HG03460 (cell line): ENCODE results near the gene CCDC85C.

Experiments
- ATAC-seq: cut with Tn5 transposase; IDR thresholded peaks from one replicate; pipeline ENCODE4 v1.9.1; 2021; ENCODE audit not compliant: unreplicated experiment

CCDC85C gene

DNA sequence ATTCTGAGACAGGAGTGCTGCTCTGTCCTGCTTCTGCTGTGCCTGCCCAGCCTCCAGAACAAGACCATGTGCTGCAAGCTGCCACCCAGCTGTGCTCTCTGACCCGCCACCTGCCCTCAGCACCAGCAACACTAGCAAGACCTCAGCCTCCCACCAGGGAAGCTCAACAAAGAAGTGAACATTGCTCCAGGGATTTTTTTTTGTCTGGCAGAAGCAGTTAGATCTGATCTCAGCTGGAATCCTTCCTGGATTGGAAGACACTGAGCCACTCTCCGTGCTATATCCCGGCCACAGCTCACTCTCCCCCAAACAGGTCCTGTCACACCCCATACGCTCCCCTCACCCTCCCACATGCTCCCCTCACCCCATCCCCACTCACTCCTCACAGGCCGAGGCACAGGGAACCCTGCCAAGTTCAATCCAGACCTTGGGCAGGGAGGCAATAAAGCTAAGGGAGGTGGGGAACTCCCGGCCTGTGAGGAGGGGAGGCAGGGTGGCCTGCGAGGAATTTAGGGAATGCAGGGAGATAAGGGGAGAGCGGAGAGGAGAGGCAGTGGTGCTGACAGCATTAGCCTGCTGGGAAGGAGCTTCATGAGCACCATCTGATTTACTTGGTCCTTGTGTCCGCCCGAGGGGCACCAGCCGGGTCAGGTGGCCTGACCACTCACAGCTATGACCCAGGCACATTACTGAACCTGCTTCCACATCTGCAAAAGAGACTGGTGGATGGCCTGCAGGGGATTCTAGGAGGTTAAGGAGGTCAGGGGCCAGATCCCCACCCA is 29.7 kb downstream of the CCDC85C start:
- no peak for ATAC-seq

DNA sequence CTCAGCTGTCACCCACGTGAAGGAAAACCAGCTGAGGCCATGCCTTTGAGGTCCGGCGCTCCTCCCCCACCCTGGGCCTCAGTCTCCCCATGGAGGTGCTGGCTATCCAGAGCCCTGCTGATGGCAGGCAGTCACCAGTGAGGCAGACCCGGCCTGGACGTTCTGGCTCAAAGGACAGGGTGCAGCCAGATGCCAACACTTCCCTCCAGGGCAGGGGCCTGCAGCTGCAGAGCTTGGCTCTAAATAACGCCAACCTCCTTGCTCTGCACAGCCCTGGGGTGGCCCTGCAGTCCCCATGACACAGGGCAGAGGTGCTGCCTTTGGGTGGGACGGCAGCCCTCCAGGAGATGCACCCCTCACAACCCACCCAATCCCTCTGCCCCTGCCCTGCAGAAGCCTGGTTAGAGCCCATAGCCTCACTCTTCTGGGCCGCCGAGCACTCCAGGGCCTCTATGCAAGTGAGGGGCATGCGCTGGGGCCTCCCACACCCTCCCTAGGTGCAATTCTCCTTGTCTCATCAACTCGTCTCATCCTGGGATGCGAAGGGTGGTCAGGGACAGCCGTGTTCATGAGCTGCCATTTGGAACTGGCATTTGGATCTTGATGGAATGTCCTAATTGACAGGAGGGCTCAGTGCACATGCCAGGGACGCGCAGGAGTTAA is 30.4 kb downstream of the CCDC85C start:
- no peak for ATAC-seq

DNA sequence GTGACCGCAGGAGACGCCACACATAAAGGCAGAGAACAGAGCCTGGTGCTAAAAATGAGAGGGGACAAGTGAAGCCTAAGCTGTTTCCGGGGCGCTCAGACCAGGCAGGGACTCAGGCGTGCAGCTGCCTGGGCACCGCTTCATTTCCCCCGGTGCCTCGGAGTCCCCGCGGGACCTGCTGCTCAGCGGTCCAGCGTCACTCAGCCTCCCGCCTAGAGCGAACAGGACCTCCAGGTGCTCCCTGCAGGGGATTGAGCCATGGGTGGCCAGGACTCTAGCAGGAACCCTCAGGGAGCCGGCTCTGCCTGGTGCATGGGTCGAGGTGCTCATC is 31.0 kb downstream of the CCDC85C start:
- ATAC-seq: no peak

- ATAC-seq: no peak
Observed at GRCh38 chr14:99572173-99572999, 31.6 kb downstream of the CCDC85C start.

GRCh38 chr14:99571303-99571986 is 32.6 kb downstream of the CCDC85C start:
- ATAC-seq: no peak

DNA sequence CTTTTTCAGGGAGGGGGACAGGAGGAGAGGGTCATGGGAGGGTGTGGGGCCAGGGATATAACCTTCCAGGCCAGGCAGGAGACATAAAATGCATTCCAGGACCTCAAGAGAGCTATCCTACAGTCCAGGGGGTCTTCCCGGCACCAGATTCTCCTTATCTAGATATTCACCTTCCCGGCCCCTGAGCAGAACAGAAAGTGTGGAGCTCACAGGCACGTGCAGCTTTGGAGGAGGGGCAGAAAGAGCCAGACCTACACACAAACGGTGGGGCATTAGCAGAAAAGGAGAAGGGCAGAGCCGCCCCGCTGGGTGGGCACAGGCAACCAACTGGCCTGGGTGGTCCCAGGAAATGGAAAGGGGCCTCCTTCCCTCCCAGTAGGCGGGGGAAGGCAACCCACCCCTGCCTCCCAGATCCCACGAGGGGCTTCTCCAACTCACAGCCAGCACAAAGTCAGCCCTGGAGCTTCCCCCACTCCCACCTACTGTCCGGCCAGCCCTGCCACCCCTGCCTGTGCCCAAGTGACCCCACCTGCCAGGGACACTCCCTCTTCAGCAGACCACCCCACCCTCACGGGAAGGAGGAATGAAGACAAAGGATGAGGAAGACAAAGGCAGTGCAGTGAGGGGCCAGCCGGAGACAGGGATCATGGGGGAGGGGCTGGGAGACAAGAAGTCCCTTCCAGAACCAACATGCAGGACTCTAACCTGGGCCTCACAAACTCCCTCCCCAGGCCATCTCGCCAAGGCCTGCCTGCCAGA is 33.3 kb downstream of the CCDC85C start:
- no peak for ATAC-seq

GRCh38 chr14:99569725-99570543 is 34.1 kb downstream of the CCDC85C start:
- no peak for ATAC-seq

GRCh38 chr14:99568567-99569560 is 35.1 kb downstream of the CCDC85C start:
- no peak for ATAC-seq

GRCh38 chr14:99566390-99567354 is 37.3 kb downstream of the CCDC85C start:
- ATAC-seq: no peak

- no peak for ATAC-seq
Observed at GRCh38 chr14:99566009-99566389, 38.0 kb downstream of the CCDC85C start.

DNA sequence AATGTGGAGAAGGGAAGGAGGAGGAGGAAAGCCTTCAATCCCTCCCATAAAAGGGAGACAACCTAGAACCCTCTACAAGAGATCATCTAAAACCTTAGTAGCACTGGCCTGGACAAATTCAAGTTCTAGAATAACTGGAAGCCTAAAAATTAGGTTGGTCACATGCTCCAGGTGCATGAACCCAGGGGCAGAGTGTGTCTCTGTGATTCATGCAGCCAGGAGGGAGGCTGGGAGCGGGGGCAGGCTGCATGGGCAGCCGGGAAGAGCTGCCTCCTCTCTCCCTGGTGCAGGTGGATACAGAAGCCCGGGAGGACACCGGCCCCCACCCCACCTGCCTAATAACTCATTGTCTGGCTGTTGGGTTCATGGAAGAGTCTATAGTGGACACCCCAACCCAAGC is 38.6 kb downstream of the CCDC85C start:
- ATAC-seq: no peak

- no peak for ATAC-seq
Observed at GRCh38 chr14:99564926-99565259, 39.1 kb downstream of the CCDC85C start.

GRCh38 chr14:99564256-99564925 is 39.6 kb downstream of the CCDC85C start:
- ATAC-seq: no peak

DNA sequence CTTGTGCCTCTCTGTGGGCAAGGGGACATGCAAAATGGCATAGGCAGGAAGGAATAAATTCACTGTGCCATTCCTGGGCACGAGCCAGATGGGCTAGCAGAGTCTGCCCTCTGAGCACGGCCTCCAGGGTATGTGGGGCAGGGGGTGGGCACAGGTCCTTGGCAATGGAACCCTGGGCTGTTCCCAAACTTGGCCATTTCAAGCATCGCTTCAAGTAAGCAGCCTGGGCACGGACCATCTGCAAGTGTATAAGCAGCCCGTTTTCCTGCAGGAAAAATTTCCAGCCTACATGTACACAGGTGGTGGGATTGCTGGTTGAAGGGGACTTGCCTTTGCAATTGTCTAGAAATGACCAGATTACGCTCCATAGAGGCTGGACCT is 40.3 kb downstream of the CCDC85C start:
- ATAC-seq: no peak

GRCh38 chr14:99562856-99563748 is 40.9 kb downstream of the CCDC85C start:
- no peak for ATAC-seq

DNA sequence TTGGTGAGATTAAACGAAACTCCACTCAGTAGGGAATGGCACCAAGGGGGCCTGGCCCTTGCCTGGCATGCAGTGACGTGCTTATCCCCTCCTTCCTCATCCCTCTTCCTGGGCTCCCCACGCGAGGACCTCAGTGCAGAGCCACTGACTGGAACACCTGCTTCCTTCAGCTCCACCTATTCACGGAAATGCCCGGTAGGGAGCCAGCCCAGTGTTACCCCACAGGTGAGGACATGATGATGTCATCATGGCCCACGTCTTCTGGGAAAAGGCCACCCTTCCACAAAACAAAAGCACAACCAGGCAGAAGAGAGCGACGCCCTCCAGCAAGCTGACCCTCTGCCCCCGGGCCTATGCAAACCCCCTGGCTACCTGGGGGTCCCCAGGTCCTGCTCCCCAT is 42.1 kb downstream of the CCDC85C start:
- ATAC-seq: no peak
